HAP-1 (cell line): ENCODE data around the gene FER.
"Not testable (repeated sequence)": the region's sequence is repeated elsewhere in the genome, so short reads cannot be mapped to it uniquely, and the experiment has no call there.

Experiments used
- DNase-seq, 2 experiments: peaks; one replicate each; pipeline ENCODE4 v3.0.0-alpha.2; 2016 to 2020; ENCODE audit warnings: low spot score in 2 of 2
- H3K27me3 ChIP-seq: fragments of 250-450 bp; sonication (Bioruptor Pico); 2 replicates; pipeline ENCODE4 v1.5.1; 2020; ENCODE audit warnings: low read depth, mild to moderate bottlenecking, moderate library complexity
- H3K36me3 ChIP-seq: fragments of 250-450 bp; sonication (Bioruptor Pico); replicated peaks from 2 replicates; pipeline ENCODE4 v1.5.1; 2020; ENCODE audit warnings: mild to moderate bottlenecking
- H3K4me1 ChIP-seq: fragments of 250-450 bp; sonication (Bioruptor Pico); 2 replicates; pipeline ENCODE4 v1.5.1; 2020; ENCODE audit warnings: mild to moderate bottlenecking
- H3K4me3 ChIP-seq: fragments of 250-450 bp; sonication (Bioruptor Pico); 2 replicates; pipeline ENCODE4 v1.5.1; 2020; ENCODE audit warnings: mild to moderate bottlenecking, moderate library complexity
- H3K9me3 ChIP-seq: fragments of 250-450 bp; sonication (Bioruptor Pico); 2 replicates; pipeline ENCODE4 v1.5.1; 2020; ENCODE audit warnings: mild to moderate bottlenecking, moderate library complexity
- in situ Hi-C: fragments of 300-500 bp; cut with MboI; formaldehyde crosslinking; loops from 3 replicates; pipeline ENCODE4 v1.14.3; 2020; ENCODE audit warnings: low sequenced_read_pairs, inconsistent platforms, mixed read lengths

FER gene

DNA sequence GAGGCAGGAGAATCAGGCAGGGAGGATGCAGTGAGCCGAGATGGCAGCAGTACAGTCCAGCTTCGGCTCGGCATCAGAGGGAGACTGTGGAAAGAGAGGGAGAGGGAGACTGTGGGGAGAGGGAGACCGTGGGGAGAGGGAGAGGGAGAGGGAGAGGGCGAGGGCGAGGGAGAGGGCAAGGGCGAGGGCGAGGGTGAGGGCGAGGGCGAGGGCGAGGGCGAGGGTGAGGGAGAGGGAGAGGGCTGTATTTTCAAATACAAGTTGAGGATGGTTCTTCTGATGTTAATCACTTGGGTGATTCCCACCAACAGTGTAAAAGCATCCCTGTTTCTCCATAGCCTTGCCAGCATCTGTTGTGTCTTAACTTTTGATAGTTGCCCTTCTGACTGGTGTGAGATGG is 245.7 kb downstream of the FER start:
- DNase-seq, H3K4me1 ChIP-seq, H3K4me3 ChIP-seq, H3K27me3 ChIP-seq, H3K36me3 ChIP-seq, H3K9me3 ChIP-seq, in situ Hi-C loops: not testable (repeated sequence)

DNA sequence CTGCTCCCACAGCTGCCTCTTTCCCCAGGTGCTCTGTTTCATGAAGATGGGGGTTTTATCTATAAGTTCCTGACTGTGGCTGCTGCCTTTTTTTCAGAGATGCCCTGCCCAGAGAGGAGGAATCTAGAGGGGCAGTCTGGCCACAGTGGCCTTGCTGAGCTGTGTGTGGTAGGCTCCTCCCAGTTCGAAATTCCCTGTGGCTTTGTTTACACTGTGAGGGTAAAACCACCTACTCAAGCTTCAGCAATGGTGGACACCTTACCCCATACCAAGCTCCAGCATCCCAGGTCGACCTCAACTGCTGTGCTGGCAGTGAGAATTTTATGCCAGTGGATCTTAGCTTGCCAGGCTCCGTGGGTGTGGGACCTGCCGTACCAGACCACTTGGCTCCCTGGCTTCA is 250.0 kb downstream of the FER start:
- in situ Hi-C loops, result no loop called here
- H3K9me3 ChIP-seq, result no peaks in the 10 kb centered on the region; the same call in 1 of the 2 replicates
- no peak for DNase-seq
- H3K36me3 ChIP-seq, result no peaks in the 10 kb centered on the region
- H3K27me3 ChIP-seq, result no peaks in the 10 kb centered on the region
- H3K4me3 ChIP-seq, result no peak overlapping the region
- no peaks in the 10 kb centered on the region for H3K4me1 ChIP-seq

DNA sequence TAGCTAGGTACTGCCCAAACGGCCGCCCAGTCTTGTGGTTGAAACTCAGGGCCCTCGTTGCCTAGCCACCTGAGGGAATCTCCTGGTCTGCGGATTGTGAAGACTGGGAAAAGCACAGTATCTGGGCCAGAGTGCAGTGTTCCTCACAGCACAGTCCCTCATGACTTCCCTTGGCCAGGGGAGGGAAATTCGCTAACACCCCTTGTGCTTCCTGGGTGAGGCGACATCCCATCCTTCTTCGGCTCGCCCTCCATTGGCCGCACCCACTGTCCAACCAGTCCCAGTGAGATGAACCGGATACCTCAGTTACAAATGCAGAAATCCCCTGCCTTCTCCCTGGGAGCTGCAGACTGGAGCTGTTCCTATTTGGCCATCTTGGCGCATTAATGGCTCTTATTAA is 250.5 kb downstream of the FER start:
- no peaks in the 10 kb centered on the region; the same call in 1 of the 2 replicates for H3K9me3 ChIP-seq
- no peak for DNase-seq
- H3K4me3 ChIP-seq, result no peak overlapping the region
- no peaks in the 10 kb centered on the region for H3K36me3 ChIP-seq
- in situ Hi-C loops, result no loop called here
- H3K4me1 ChIP-seq, result no peaks in the 10 kb centered on the region
- no peaks in the 10 kb centered on the region for H3K27me3 ChIP-seq

DNA sequence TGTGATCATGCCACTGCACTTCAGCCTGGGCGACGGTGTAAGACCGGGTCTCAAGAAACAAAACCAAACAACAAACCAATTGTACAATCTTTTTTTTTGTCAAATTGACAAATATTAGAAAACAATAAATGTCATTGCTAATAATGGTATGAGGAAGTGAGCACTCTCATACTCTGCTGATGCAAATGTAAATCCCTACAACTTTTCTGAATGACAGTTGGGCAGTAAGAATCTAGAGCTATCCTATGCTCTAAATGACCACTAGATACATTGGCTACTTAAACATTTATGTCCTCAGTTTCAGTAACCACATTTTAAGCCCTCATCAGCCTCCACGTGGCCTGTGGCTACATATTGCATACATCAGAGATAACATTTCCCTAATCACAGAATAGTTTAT is 256.2 kb downstream of the FER start:
- Histone ChIP-seq H3K4me1 (no peaks in the 10 kb centered on the region), H3K4me3 (no peak overlapping the region), H3K36me3 (no peaks in the 10 kb centered on the region), H3K27me3 (no peaks in the 10 kb centered on the region), H3K9me3 (no peaks in the 10 kb centered on the region)
- in situ Hi-C loops, result no loop called here
- no peak for DNase-seq

DNA sequence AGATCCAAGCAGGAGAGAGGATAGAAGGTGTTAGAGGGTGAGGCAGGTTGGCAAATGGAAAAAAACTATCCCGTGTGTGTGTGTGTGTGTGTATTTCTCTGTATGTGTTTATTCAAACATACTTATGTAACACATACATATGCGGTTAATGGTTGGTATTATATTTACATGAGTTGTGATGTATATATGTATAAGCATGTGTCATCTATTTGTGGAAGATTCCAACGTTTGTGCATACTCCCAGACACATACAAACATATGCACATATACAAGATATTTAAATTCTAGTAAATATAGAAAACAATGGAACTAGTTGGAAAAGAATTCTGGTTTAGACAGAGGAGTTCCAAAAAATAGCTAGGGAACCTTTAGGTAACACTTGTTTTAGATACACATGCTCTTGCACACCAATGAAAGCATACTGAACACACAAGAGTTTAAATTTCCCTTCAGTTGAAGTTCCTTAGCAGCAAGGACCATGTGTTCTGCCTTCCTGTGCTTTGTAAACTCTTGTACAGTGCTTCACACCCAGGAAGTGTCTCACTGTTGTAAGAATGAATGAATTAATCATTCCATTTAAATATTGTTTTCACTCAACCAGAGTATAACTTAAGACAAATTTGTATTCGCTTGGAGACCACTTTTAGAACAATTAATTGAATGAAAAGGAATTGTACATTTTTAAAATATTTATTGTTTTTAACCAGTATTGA is 257.8 kb downstream of the FER start:
- no peak for DNase-seq
- Histone ChIP-seq H3K4me3 (no peak overlapping the region), H3K36me3 (no peaks in the 10 kb centered on the region), H3K9me3 (no peaks in the 10 kb centered on the region), H3K4me1 (no peaks in the 10 kb centered on the region), H3K27me3 (no peaks in the 10 kb centered on the region)
- in situ Hi-C loops, result no loop called here

DNA sequence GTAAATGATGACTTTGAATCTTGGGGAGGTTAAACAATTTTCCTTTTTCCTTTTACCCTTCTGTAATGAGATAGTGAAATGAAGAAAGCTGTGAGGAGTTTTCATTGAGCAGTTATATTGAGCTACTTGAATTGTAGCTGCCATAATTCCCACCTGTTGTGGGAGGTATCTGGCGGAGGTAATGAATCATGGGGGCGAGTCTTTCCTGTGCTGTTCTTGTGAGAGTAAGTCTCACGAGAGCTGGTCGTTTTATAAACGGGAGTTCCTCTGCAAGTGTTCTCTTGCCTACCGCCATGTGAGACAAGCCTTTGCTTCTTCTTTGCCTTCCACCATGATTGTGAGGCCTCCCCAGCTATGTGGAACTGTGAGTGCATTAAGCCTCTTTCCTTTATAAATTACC is 258.4 kb downstream of the FER start:
- Histone ChIP-seq H3K4me1 (peaks cover 3% of the 10 kb centered on the region), H3K36me3 (no peaks in the 10 kb centered on the region), H3K4me3 (no peak overlapping the region), H3K9me3 (no peaks in the 10 kb centered on the region), H3K27me3 (no peaks in the 10 kb centered on the region)
- DNase-seq, result no peak
- in situ Hi-C loops, result no loop called here

DNA sequence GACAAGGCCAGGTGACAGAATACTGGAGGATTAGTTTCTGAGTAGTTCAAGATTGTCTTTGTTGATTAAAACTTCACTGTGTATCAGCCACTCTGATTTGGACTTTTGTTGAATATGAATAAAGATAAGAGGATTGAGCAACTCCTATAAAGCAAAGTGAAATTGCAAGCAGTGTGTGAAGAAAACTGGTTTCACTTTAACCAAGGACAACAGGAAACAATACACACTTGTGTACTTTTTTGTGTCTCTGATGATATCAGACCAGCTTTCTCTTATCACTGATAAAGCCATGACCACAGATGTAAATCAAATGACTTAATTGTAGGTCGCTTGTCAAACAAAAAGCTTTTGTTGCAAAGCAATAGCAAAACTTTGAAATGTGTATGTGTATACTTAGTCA is 268.6 kb downstream of the FER start:
- in situ Hi-C loops, result no loop called here
- H3K4me3 ChIP-seq, result no peak overlapping the region
- no peaks in the 10 kb centered on the region for H3K9me3 ChIP-seq
- H3K27me3 ChIP-seq, result no peaks in the 10 kb centered on the region
- no peaks in the 10 kb centered on the region for H3K36me3 ChIP-seq
- no peak for DNase-seq
- peaks cover 11% of the 10 kb centered on the region for H3K4me1 ChIP-seq

DNA sequence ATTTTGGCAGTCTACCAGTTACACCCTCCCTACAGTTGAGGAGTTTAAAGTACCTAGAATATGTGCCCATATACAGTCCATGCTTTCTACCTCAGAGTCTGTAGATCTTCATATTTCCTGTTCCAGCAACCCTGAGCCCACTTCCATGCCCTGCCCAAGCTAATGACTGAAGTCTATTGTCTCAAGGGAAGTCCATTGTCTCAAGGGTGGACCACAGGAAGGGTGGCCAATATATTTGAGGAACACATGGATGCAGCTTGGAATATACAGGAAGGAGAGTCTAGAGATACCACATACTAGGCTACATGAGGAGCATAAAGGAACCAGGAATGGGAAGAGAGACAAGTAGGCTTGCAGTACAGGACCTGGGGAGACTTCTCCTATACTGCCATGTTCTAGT is 274.4 kb downstream of the FER start:
- in situ Hi-C loops, result no loop called here
- Histone ChIP-seq H3K27me3 (no peaks in the 10 kb centered on the region), H3K36me3 (no peaks in the 10 kb centered on the region; the same call in 1 of the 2 replicates), H3K4me1 (peaks cover 4% of the 10 kb centered on the region; the same call in 1 of the 2 replicates), H3K9me3 (no peaks in the 10 kb centered on the region), H3K4me3 (no peak overlapping the region)
- DNase-seq, result no peak

DNA sequence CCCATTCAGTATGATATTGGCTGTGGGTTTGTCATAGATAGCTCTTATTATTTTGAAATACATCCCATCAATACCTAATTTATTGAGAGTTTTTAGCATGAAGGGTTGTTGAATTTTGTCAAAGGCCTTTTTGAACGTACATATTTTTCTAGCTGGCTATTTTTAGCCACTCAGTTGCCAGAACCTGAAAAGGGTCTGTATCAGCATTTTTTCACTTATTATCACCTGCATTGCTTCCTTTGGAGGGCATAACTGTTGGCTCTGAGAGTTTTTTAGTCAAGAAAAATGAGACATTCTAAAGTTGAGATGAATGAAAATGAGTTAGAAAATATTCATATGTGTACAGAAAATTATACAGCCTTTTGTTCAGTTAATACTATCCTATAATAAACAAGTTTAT is 278.0 kb downstream of the FER start:
- H3K4me3 ChIP-seq, in situ Hi-C loops, DNase-seq, H3K4me1 ChIP-seq, H3K36me3 ChIP-seq, H3K9me3 ChIP-seq, H3K27me3 ChIP-seq: not testable (repeated sequence)

DNA sequence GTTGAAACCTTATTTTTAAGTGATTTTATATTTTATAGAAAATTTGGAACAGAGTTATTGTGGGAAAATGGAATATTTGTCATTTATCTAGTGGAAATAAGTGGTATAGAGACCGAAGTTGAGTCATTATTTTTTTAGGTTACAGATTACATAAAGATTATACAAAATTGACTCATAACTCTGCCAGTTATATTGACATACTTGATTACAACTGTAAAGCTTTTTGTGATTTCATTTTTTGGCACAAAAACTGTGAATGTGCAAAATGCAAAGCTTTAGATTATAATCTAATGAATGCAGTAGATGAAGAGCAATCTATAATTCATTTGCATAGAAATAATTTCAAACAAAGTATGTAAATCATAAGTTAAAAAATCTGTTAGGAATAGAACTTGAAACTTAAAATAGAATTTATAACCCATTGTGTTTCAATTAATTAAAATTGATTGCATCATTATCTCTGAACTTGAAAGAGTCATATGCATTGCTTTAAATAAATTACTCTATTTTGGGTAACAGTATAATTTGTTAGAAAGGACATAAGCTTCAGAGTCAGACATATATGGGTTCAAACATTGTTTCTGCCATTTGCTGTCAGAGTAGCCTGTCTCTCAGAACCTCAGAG is 280.4 kb downstream of the FER start:
- in situ Hi-C loops, result no loop called here
- Histone ChIP-seq H3K27me3 (no peaks in the 10 kb centered on the region), H3K9me3 (no peaks in the 10 kb centered on the region), H3K36me3 (no peaks in the 10 kb centered on the region; the same call in 1 of the 2 replicates), H3K4me1 (no peaks in the 10 kb centered on the region), H3K4me3 (no peak overlapping the region)
- no peak for DNase-seq

DNA sequence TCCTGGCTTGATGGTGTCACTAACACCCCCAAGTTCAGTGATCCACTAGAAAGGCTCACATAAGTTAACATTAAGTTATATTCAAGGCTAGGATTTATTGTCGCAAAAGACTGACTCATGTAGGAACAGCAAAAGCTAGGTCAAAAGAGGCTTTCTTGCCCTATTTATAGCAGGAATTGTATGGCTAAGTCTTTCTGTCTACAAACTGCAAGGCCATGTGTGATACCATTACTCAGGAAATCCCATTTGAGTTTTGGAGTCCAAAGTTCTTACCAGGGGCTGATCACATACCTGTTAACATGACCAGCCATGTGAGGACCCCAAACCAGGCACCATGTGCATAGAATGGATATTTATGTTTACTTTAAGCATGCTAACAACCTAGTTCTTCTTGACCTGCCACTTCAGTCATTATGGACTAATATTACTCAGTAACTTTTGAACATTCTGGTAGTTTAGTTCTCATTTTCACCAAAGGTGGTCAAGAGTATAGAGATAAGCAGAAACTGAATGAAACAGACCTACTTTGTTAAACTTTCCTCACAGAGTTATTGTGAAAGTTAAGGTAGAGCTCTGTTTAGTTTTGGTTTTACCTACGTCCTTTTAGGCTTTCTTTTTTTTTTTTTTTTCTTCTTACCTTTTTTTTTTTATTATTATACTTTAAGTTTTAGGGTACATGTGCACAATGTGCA is 281.1 kb downstream of the FER start:
- Histone ChIP-seq H3K9me3 (no peaks in the 10 kb centered on the region), H3K36me3 (no peaks in the 10 kb centered on the region; the same call in 1 of the 2 replicates), H3K4me1 (no peaks in the 10 kb centered on the region), H3K27me3 (no peaks in the 10 kb centered on the region), H3K4me3 (no peak overlapping the region)
- in situ Hi-C loops, result no loop called here
- no peak for DNase-seq

DNA sequence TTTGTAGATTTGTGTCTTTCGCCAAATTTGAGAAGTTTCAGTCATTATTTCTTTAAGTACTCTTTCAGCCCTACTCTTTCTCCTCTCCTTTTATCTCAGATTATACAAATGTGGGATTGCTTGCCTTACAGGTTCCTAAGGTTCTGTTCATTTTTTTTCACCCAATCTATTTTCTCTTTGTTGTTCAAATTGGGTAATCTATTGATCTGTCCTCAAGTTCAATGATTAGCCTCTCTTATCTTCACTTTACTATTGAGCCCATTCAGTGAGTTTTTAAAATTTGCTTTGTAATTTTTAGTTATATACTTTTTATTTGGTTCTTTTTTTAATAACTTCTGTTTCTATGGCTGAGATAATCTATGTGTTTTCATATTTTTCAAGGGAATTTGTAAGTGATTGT is 282.1 kb downstream of the FER start:
- no peak for DNase-seq
- no peaks in the 10 kb centered on the region for H3K36me3 ChIP-seq
- no peaks in the 10 kb centered on the region for H3K4me1 ChIP-seq
- no peaks in the 10 kb centered on the region for H3K27me3 ChIP-seq
- in situ Hi-C loops, result no loop called here
- no peak overlapping the region for H3K4me3 ChIP-seq
- H3K9me3 ChIP-seq, result no peaks in the 10 kb centered on the region

DNA sequence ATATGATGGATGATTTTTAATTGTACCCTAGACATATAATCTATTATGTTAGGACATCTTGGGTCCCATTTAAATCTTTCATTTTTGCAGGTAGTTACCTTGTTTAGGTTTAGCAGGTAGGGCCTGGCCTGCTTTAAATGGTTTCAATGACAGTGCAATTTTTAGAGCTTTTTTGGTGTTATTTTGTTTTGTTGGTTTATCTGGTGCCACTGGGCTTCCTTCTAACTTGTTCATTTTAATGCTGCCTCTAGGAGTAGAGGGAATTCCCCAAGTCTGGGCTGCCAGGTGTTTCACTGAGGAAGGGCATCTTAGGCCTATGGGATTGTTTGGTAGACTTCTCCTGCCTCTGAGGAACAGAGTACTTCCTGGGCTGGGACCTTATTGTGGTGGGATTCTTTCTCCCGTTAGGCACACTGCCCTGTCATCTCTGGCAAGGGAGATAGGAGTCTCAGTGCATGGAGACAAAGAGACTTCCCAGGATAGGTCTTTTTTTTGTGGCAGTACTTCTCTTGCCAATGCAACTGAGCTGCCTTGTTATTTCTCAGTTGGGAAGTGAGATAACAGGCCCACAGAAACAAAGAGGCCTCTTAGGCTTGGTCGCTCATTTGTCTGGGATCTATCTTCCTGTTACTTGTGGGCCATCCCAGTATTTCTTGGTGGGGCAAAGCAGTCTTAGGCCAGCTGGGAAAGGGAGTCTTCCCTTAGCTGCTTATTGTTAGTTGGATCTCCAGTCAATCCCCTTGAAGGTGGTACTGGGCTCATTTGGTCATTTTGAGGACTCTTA is 282.9 kb downstream of the FER start:
- Histone ChIP-seq H3K4me3 (no peak overlapping the region), H3K36me3 (no peaks in the 10 kb centered on the region), H3K4me1 (no peaks in the 10 kb centered on the region), H3K9me3 (no peaks in the 10 kb centered on the region), H3K27me3 (no peaks in the 10 kb centered on the region)
- in situ Hi-C loops, result no loop called here
- DNase-seq, result no peak

DNA sequence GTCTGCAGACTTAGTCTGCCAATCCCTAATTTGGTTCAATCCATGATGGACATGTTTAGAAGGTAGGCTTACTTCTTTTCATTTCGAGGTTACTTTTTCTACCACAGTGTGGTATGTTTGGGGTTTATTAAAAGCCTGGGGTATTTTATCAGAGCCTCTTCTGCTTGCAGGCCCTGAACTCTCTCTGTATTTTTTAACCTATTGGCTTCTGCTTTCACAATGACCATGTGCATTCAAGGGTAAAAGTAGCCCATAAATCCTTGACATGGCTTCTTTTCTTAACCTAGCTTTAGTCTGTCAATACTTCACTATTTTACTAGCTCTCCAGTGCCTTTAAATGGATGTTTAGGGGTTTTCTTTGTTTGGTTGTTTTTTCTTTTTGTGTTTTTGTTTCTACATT is 286.6 kb downstream of the FER start:
- in situ Hi-C loops, result no loop called here
- Histone ChIP-seq H3K9me3 (no peaks in the 10 kb centered on the region), H3K4me1 (no peaks in the 10 kb centered on the region), H3K36me3 (no peaks in the 10 kb centered on the region), H3K27me3 (no peaks in the 10 kb centered on the region), H3K4me3 (no peak overlapping the region)
- no peak for DNase-seq
